ENCODE measurements around the gene ATP4A. TPM values are rescaled to one million over a fixed set of nuclear protein-coding genes. Genes with fewer than 3 reads are reported as not detected.

Gene ATP4A
- polyA plus RNA-seq, 1 donor from 2014 or later, result not detected

- Mint-ChIP-seq H3K27ac (no peak within 1 kb of the TSS), H3K36me3 (no peaks in the 10 kb centered on the region), H3K9me3 (peaks cover 0 to 1% (median 0%) of the 10 kb centered on the region in 3 donors), H3K27me3 (peaks cover 10% of the 10 kb centered on the region), H3K4me3 (no peak within 1 kb of the TSS), H3K4me1 (no peaks in the 10 kb centered on the region)
Measured at GRCh38 chr19:35585848-35586247, 22.4 kb upstream of the ATP4A start, which contains the start of gene PMIS2. PMIS2 (plus strand) TSS chr19:35586173; CDS start chr19:35586260, 87 bp downstream.

- Mint-ChIP-seq H3K4me1 (no peaks in the 10 kb centered on the region), H3K4me3 (no peak overlapping the region), H3K9me3 (peaks cover 0 to 3% (median 0%) of the 10 kb centered on the region in 3 donors)
Measured at GRCh38 chr19:35582760-35583159, 19.3 kb upstream of the ATP4A start.

GRCh38 chr19:35578707-35579106 is 15.2 kb upstream of the ATP4A start:
- no peak overlapping the region for H3K4me3 Mint-ChIP-seq
- H3K27ac Mint-ChIP-seq, result no peak overlapping the region
- H3K36me3 Mint-ChIP-seq, result peaks cover 3% of the 10 kb centered on the region
- peaks cover 12 to 24% (median 21%) of the 10 kb centered on the region in 3 donors for H3K9me3 Mint-ChIP-seq
- no peaks in the 10 kb centered on the region for H3K4me1 Mint-ChIP-seq
- H3K27me3 Mint-ChIP-seq, result peaks cover 9% of the 10 kb centered on the region

More at GRCh38 chr19:35582760-35583159, 19.3 kb upstream of the ATP4A start:
- Mint-ChIP-seq H3K27me3 (peaks cover 16% of the 10 kb centered on the region), H3K27ac (no peak overlapping the region), H3K36me3 (peaks cover under 1% of the 10 kb centered on the region)

DNA sequence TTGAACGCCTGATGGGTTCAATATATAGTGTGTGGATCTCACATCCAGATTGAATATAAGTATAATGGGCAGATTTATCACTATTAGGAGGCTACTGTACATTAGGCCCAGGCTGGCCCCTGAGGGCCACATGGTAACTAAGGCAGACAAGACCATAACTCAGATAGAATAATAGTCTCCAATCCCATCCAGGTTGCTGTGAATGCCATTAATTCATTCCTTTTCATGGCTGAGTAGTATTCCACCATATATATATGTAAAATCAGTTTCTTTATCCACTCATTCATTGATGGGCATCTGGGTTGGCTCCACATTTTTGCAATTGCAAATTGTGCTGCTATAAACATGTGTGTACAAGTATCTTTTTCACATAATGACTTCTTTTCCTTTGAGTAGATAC is 14.5 kb upstream of the ATP4A start:
- no peak overlapping the region for H3K27ac Mint-ChIP-seq
- H3K4me1 Mint-ChIP-seq, result no peaks in the 10 kb centered on the region
- H3K36me3 Mint-ChIP-seq, result peaks cover 3% of the 10 kb centered on the region
- peaks cover 12 to 24% (median 24%) of the 10 kb centered on the region in 3 donors for H3K9me3 Mint-ChIP-seq
- H3K4me3 Mint-ChIP-seq, result no peak overlapping the region
- H3K27me3 Mint-ChIP-seq, result peaks cover 9% of the 10 kb centered on the region

DNA sequence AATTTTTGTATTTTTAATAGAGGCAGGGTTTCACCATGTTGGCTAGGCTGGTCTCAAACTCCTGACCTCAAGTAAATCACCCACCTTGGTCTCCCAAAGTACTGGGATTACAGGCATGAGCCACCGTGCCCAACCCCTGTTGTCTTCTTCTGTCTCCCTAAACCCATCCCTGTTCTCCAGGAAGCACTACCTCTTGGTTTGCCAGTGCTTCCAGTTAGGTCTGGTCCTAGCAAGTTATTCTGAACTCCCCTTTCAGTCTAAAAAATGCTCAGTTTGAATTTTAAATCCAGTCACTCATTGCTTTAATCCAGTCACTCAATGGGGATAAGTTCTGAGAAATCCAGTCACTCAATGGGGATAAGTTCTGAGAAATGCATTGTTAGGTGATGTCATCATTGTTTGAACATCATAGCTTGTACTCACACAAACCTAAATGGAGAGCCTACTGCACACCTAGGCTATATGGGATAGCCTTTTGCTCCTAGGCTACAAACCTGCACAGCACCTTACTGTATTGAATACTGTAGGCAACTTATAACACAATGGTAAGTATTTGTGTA is 8.0 kb upstream of the ATP4A start:
- Mint-ChIP-seq H3K9me3 (peaks cover 5 to 18% (median 15%) of the 10 kb centered on the region in 3 donors), H3K4me3 (no peak overlapping the region), H3K27me3 (peaks cover 28% of the 10 kb centered on the region), H3K27ac (no peak overlapping the region), H3K36me3 (no peaks in the 10 kb centered on the region), H3K4me1 (no peaks in the 10 kb centered on the region)

DNA sequence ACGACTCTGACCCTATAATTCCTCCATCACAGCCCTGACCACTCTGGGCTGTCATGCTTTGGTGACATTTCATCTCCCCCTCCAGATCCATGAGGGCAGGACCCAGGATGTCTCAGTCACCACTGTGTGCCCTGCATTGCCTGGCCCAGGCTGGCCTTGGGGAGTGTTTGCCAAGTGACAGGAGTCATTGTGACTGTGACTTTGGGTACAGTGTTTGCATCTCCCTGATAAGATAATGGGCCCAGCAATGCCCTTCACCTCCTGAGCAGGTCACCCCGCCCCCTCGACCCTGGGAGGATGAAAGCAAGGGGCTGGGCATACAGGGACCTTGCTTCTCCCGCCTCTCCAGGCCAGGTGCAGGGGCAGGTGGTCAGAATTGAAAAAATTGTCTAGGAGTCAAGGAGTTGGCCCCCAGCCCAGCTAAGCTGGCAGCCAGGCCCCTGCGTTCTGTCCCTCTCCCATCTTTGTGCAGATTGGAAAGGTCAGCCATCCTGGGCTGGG is 5.9 kb upstream of the ATP4A start:
- Mint-ChIP-seq H3K9me3 (peaks cover 0 to 5% (median 1%) of the 10 kb centered on the region in 3 donors), H3K27me3 (peaks cover 27% of the 10 kb centered on the region), H3K27ac (no peak overlapping the region), H3K4me1 (no peaks in the 10 kb centered on the region), H3K4me3 (no peak overlapping the region), H3K36me3 (no peaks in the 10 kb centered on the region)

DNA sequence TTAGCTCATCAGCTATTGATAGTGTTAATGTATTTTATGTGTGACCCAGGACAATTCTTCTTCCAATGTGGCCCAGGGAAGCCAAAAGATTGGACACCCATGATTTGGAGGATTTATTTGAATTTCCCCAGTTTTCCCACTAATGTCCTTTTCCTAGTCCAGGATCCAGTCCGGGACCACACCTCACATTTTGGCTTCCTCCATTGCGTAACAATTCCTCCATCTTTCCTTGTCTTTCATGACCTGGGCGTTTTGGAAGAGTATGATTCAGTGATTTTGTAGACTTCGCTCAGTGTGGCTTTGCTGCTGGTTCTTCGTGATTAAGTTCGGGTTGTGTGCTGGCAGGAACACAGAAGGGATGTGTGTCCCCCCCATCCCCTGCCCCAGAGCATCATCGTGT is 3.3 kb upstream of the ATP4A start:
- no peak overlapping the region for H3K4me3 Mint-ChIP-seq
- no peak overlapping the region for H3K27ac Mint-ChIP-seq
- no peaks in the 10 kb centered on the region for H3K36me3 Mint-ChIP-seq
- H3K27me3 Mint-ChIP-seq, result peaks cover 34% of the 10 kb centered on the region
- no peaks in the 10 kb centered on the region for H3K4me1 Mint-ChIP-seq
- peaks cover 0 to 1% (median 0%) of the 10 kb centered on the region in 3 donors for H3K9me3 Mint-ChIP-seq

DNA sequence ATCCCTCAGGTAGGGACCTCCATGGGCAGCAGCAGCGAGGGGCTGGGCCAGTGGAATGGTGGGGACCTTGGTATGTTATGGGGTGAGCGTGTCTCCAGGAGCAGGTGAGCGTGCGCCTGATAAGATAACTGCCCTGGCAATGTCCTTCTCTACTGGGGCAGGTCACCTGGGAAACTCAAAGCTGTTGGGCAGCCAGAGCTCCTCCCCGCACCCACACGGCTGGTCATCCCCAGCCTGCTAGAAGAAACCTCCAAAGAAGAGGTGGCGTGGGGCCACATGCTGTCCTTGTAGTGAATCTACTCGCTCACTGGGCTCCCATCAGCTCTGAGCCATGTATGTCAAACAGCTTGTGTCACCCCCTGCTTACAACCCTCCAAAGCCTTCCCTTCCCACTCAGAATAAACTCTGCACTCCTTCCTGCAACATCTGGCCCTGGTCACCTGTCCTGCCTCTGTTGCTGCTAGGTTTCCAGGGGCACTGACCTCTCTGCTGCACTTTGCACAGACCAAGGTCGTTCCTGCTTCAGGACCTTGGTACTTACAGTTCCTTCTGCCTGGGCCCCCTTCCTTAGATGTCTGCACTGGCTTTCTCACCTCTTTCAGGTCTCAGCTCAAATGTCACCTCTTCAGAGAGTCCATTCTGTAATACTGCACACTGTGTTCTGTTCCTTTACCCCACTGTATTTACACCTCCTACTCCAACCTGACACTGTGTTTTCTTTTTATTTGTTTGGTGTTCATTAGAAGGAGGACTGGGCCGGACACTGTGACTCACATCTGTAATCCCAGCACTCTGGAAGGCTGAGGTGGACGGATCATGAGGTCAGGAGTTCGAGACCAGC is 1.8 kb upstream of the ATP4A start:
- H3K4me3 Mint-ChIP-seq, result no peak overlapping the region
- no peaks in the 10 kb centered on the region for H3K36me3 Mint-ChIP-seq
- H3K27ac Mint-ChIP-seq, result no peak overlapping the region
- peaks cover 0 to 1% (median 0%) of the 10 kb centered on the region in 3 donors for H3K9me3 Mint-ChIP-seq
- H3K27me3 Mint-ChIP-seq, result peaks cover 30% of the 10 kb centered on the region
- no peaks in the 10 kb centered on the region for H3K4me1 Mint-ChIP-seq

DNA sequence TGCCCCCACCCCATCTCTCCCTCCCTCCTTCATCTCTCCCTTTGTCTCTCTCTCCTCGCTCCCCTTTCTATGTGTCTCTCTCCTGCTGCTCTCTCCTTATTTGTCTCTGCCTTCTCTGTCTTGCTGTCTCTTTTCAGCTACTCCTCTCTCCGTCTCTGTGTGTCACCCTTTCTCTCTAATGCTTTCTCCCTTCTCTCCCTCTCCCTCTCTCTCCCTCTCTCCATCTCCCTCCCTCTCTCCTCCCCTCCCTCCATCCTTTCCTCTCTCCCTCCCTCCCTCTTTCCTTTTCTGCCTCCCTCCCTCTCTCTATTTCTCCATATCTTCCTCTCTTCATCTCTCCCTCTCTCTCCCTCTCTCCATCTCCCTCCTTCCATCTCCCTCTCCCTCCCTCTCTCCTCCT is 682 bp downstream of the ATP4A start:
- Mint-ChIP-seq H3K36me3 (no peaks in the 10 kb centered on the region), H3K9me3 (peaks cover 0 to 3% (median 0%) of the 10 kb centered on the region in 3 donors), H3K27ac (no peak overlapping the region), H3K27me3 (peaks cover 40% of the 10 kb centered on the region), H3K4me1 (peaks cover 0 to 10% (median 10%) of the 10 kb centered on the region in 3 donors), H3K4me3 (no peak overlapping the region)

DNA sequence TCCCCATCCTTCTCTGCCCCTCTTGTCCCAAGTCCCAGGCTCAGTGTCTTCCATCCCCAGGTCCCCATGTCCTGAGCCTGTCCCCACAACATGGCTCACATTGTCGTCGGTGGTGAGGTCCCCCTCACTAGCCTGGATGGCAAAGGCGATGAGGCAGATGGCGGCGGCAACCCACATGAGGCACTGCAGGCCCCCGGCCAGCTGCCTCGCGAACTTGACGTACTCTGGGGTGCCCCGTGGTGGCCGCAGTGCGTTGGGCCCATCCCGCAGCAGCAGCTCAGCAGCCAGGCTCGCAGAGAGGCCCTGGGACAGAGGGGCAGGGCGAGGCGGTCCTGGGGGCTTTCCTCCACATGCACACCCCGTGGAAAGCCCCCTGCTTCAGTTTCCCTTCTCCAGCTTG is 1.1 kb downstream of the ATP4A start:
- Mint-ChIP-seq H3K4me1 (peaks cover 0 to 10% (median 10%) of the 10 kb centered on the region in 3 donors), H3K27me3 (peaks cover 39% of the 10 kb centered on the region), H3K9me3 (peaks cover 0 to 3% (median 0%) of the 10 kb centered on the region in 3 donors), H3K36me3 (peaks cover under 1% of the 10 kb centered on the region), H3K4me3 (no peak overlapping the region), H3K27ac (no peak overlapping the region)

DNA sequence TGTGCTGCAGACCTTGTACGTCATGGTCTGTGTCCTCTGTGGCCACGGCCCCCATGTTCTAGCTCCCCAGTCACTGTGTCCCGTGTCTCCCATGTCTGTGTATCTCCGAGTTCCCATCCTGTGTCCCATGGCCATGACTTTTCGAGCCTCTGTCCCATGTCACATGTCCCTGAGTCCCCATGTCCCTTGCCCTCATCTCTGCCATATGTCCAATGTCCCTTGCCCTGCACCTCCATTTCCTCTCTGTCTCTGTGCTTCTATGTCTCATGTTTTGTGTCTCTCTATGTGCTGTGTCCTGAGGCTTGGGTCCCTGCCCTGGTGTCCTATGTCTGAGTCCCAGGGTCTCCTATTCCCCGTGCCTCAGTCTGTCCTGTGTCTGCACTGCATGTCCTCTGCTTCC is 2.0 kb downstream of the ATP4A start:
- peak overlapping the region in 1 of 3 donors; percentile 54 for H3K27ac Mint-ChIP-seq

DNA sequence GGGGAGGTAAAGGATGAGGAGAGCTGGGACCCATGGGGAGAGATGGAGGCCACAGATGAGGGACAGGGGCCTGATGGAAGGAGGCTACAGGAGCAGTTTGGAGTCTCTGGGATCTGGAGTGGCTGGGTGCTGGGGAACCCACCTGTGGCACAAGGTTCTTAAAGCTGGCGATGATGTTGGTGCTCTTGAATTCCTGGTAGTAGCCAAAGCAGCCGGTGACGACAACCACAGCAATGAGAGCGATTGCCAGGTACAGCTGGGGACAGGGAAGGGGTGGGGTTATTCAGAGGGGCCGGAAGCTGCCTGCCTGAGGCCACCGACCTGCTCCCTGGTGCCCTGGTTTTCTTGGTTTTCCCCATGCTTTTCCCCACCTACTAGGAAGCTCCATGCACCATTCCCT is 2.8 kb downstream of the ATP4A start:
- H3K27ac Mint-ChIP-seq, result peak overlapping the region in 1 of 3 donors; percentile 54
- peak overlapping the region in 2 of 4 donors; percentile 15 to 83 for H3K4me3 Mint-ChIP-seq
- H3K36me3 Mint-ChIP-seq, result peaks cover 2% of the 10 kb centered on the region
- H3K27me3 Mint-ChIP-seq, result peaks cover 38% of the 10 kb centered on the region
- peaks cover 0 to 3% (median 0%) of the 10 kb centered on the region in 3 donors for H3K9me3 Mint-ChIP-seq
- H3K4me1 Mint-ChIP-seq, result peaks cover 0 to 15% (median 13%) of the 10 kb centered on the region in 3 donors

More for the DNA sequence above, 2.0 kb downstream of the ATP4A start:
- H3K27me3 Mint-ChIP-seq, result peaks cover 37% of the 10 kb centered on the region
- peaks cover 2% of the 10 kb centered on the region for H3K36me3 Mint-ChIP-seq
- peaks cover 0 to 13% (median 12%) of the 10 kb centered on the region in 3 donors for H3K4me1 Mint-ChIP-seq
- H3K4me3 Mint-ChIP-seq, result no peak overlapping the region
- peaks cover 0 to 3% (median 0%) of the 10 kb centered on the region in 3 donors for H3K9me3 Mint-ChIP-seq

DNA sequence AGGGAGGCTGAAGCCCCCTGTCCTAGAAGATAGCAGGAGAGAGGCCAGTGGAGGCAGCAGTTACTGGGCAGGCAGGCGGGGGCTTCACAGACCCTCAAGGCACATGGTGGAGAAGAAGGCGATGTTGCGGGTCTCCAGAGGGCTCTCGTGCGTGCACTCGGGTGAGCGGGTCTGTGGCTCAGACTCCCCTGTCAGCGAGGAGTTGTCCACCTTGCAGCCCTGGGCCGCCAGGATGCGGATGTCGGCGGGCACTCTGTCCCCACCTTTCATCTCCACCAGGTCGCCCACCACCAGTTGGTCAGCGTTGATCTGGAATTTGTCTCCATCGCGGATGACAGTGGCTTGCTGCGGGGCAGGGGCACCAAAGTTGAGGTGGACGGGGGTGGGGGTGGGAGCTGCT is 3.2 kb downstream of the ATP4A start:
- H3K27me3 Mint-ChIP-seq, result peaks cover 38% of the 10 kb centered on the region
- no peak overlapping the region for H3K27ac Mint-ChIP-seq
- peaks cover 0 to 15% (median 13%) of the 10 kb centered on the region in 3 donors for H3K4me1 Mint-ChIP-seq
- peaks cover 2% of the 10 kb centered on the region for H3K36me3 Mint-ChIP-seq
- no peak overlapping the region for H3K4me3 Mint-ChIP-seq
- H3K9me3 Mint-ChIP-seq, result peaks cover 0 to 2% (median 0%) of the 10 kb centered on the region in 3 donors

DNA sequence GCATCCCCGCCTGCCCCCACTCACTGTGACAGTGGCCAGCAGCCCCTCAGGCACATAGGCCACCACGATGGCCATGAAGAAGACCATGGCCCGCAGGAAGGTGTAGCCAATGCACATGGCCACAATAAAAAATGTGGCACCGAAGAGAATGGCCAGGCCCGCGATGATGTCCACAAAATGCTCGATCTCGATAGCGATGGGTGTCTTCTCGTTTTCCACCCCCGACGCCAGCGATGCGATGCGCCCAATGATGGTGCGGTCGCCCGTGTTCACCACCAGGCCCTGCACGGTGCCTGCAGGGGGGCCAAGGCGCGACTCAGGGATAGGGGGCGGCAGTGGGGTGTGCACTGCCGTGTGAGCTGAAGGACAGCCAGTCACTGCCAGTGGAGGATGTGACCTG is 3.7 kb downstream of the ATP4A start:
- Mint-ChIP-seq H3K4me3 (no peak overlapping the region), H3K4me1 (peaks cover 0 to 15% (median 15%) of the 10 kb centered on the region in 3 donors), H3K27me3 (peaks cover 38% of the 10 kb centered on the region), H3K27ac (no peak overlapping the region), H3K36me3 (peaks cover 2% of the 10 kb centered on the region), H3K9me3 (peaks cover 0 to 2% (median 0%) of the 10 kb centered on the region in 3 donors)

DNA sequence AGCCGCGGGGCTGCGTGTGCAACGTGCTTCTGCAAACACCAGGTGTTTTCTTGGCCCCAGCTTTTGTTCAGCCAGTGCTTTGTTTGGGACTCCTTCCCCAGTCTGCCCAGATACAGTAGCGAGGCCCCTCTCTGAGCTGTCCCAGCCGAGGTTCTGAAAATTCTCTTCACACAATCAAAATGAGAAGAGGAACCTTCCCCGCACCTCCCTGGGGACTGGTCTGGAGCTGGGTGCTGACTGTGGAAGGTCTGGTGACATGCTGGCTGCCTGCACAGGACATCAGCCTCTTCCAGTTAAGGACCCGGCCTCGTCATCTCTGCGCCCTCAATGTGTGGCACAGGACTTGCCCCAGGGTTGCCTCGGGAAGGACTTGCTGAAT is 4.2 kb downstream of the ATP4A start:
- Mint-ChIP-seq H3K27me3 (peaks cover 38% of the 10 kb centered on the region), H3K4me3 (peak overlapping the region in 2 of 4 donors; percentile 73 to 78), H3K9me3 (peaks cover 0 to 2% (median 0%) of the 10 kb centered on the region in 3 donors), H3K27ac (peak overlapping the region in 1 of 3 donors; percentile 19), H3K36me3 (peaks cover 2% of the 10 kb centered on the region), H3K4me1 (peaks cover 0 to 15% (median 15%) of the 10 kb centered on the region in 3 donors)
